ENCODE results near the gene PRDM2. TPM values are rescaled to one million over a fixed set of nuclear protein-coding genes. Genes with fewer than 3 reads are reported as not detected.

PRDM2 gene
- 30.7 and 36.0 TPM in 2 replicates for polyA plus RNA-seq

GRCh38 chr1:13699936-13700520, at the start of gene PRDM2:
Gene PRDM2 (plus strand): TSS chr1:13700188. CDS start chr1:13715606, 15,418 bp downstream.

Other genes with a start within 250 kb of the PRDM2 start
- not detected in 2 replicates for gene LRRC38, start 186.2 kb upstream of the PRDM2 start, polyA plus RNA-seq
- gene PDPN, start 116.4 kb upstream of the PRDM2 start, polyA plus RNA-seq: 4.1 TPM in 2 replicates

Data from Purkinje cell (primary cell).